Measurements from ENCODE around the gene PSMD12.
"Not testable (repeated sequence)": the region's sequence is repeated elsewhere in the genome, so short reads cannot be mapped to it uniquely, and the experiment has no call there.

The PSMD12 gene

GRCh38 chr17:67349420-67349819 lies 17.0 kb downstream of the PSMD12 start:
- H3K4me3 ChIP-seq (ENCODE audit: low read depth, low read length): no peak overlapping the region
- DNase-seq (ENCODE audit: low read depth): no peak
- in situ Hi-C loops (cut with HindIII; ENCODE audit: low sequenced_read_pairs): no loop called here
- TF ChIP-seq CTCF (IDR thresholded peaks at IDR 0.05; ENCODE audit: low read depth, low read length, missing control alignments): no peak

GRCh38 chr17:67347826-67348225 lies 18.6 kb downstream of the PSMD12 start:
- TF ChIP-seq CTCF (IDR thresholded peaks at IDR 0.05; ENCODE audit: low read depth, low read length, missing control alignments): no peak
- no peak for DNase-seq (ENCODE audit: low read depth)
- in situ Hi-C loops (cut with HindIII; ENCODE audit: low sequenced_read_pairs): no loop called here

GRCh38 chr17:67343237-67343636 lies 23.1 kb downstream of the PSMD12 start:
- TF ChIP-seq CTCF (IDR thresholded peaks at IDR 0.05; ENCODE audit: low read depth, low read length, missing control alignments): no peak
- H3K4me3 ChIP-seq (ENCODE audit: low read depth, low read length): no peak overlapping the region
- in situ Hi-C loops (cut with HindIII; ENCODE audit: low sequenced_read_pairs): no loop called here
- no peak for DNase-seq (ENCODE audit: low read depth)

More at GRCh38 chr17:67347826-67348225, 18.6 kb downstream of the PSMD12 start:
- H3K4me3 ChIP-seq (ENCODE audit: low read depth, low read length): no peak overlapping the region

- DNase-seq (ENCODE audit: low read depth); H3K4me3 ChIP-seq (ENCODE audit: low read depth, low read length); in situ Hi-C loops (cut with HindIII; ENCODE audit: low sequenced_read_pairs): not testable (repeated sequence)
Measured at GRCh38 chr17:67338353-67338752, 28.0 kb downstream of the PSMD12 start.

- no peak for TF ChIP-seq CTCF (IDR thresholded peaks at IDR 0.05; ENCODE audit: low read depth, low read length, missing control alignments)
- in situ Hi-C loops (cut with HindIII; ENCODE audit: low sequenced_read_pairs): no loop called here
Measured at GRCh38 chr17:67336859-67337258, 29.5 kb downstream of the PSMD12 start.

GRCh38 chr17:67335245-67335835 lies 31.0 kb downstream of the PSMD12 start:
- H3K4me3 ChIP-seq (ENCODE audit: low read depth, low read length): no peak overlapping the region
- TF ChIP-seq CTCF (IDR thresholded peaks at IDR 0.05; ENCODE audit: low read depth, low read length, missing control alignments): no peak
- in situ Hi-C loops (cut with HindIII; ENCODE audit: low sequenced_read_pairs): no loop called here
- no peak for DNase-seq (ENCODE audit: low read depth)

More at GRCh38 chr17:67336859-67337258, 29.5 kb downstream of the PSMD12 start:
- no peak overlapping the region for H3K4me3 ChIP-seq (ENCODE audit: low read depth, low read length)
- DNase-seq (ENCODE audit: low read depth): no peak

- in situ Hi-C loops (cut with HindIII; ENCODE audit: low sequenced_read_pairs); H3K4me3 ChIP-seq (ENCODE audit: low read depth, low read length): not testable (repeated sequence)
Measured at GRCh38 chr17:67332162-67332508, 34.2 kb downstream of the PSMD12 start.

GRCh38 chr17:67331381-67332161 lies 34.8 kb downstream of the PSMD12 start:
- H3K4me3 ChIP-seq (ENCODE audit: low read depth, low read length); DNase-seq (ENCODE audit: low read depth); in situ Hi-C loops (cut with HindIII; ENCODE audit: low sequenced_read_pairs): not testable (repeated sequence)

More at GRCh38 chr17:67332162-67332508, 34.2 kb downstream of the PSMD12 start:
- not testable (repeated sequence) for DNase-seq (ENCODE audit: low read depth)
